Spleen (tissue), 11 donors: ENCODE data around the gene NT5C1A. TPM values are rescaled to one million over a fixed set of nuclear protein-coding genes. Genes with fewer than 3 reads are reported as not detected.

Experiments used
- DNase-seq: peaks from one replicate; pipeline ENCODE4 v3.0.0-alpha.2; 2020
- H3K27ac ChIP-seq, 8 donors: fragments of 200-600 bp; sonication (generic) in 7 of 8; 1 replicate in 4 of 8; 2 replicates in 4 of 8; pipeline versions ENCODE4 v1.5.0 to v1.8.0; 2016 to 2021; ENCODE audit warnings: inconsistent platforms in 4 of 8, mild to moderate bottlenecking in 4 of 8, moderate library complexity in 1 of 8
- H3K27me3 ChIP-seq, 7 donors: fragments of 200-600 bp; sonication (generic) in 6 of 7; replicated peaks in 1 of 7; 1 replicate in 4 of 7; 2 replicates in 3 of 7; pipeline versions ENCODE4 v1.5.0 to v1.8.0; 2016 to 2021; ENCODE audit warnings: inconsistent platforms in 3 of 7, mild to moderate bottlenecking in 1 of 7
- H3K36me3 ChIP-seq, 6 donors: fragments of 200-600 bp; sonication (generic) in 5 of 6; 1 replicate in 4 of 6; 2 replicates in 2 of 6; pipeline versions ENCODE4 v1.5.0 to v1.8.0; 2016 to 2021; ENCODE audit warnings: inconsistent platforms in 2 of 6
- H3K4me1 ChIP-seq, 6 donors: fragments of 200-600 bp; sonication (generic) in 5 of 6; 1 replicate in 3 of 6; 2 replicates in 3 of 6; pipeline versions ENCODE4 v1.5.0 to v1.8.0; 2016 to 2021; ENCODE audit warnings: inconsistent platforms in 3 of 6
- H3K4me3 ChIP-seq, 8 donors: fragments of 200-600 bp; sonication (generic) in 7 of 8; 1 replicate in 4 of 8; 2 replicates in 4 of 8; pipeline versions ENCODE4 v1.5.0 to v1.8.0; 2016 to 2021; ENCODE audit warnings: inconsistent platforms in 4 of 8, mild to moderate bottlenecking in 4 of 8, moderate library complexity in 2 of 8
- H3K9me3 ChIP-seq, 8 donors: fragments of 200-600 bp; sonication (generic) in 7 of 8; 1 replicate in 4 of 8; 2 replicates in 4 of 8; pipeline versions ENCODE4 v1.5.0 to v1.8.0; 2016 to 2021; ENCODE audit warnings: inconsistent platforms in 4 of 8
- CTCF ChIP-seq, 11 experiments: fragments of 200-600 bp in 7 of 11; fragments of 450-650 bp in 4 of 11; sonication (generic) in 4 of 11; IDR thresholded peaks in 8 of 11; conservative IDR thresholded peaks in 3 of 11; 1 replicate in 7 of 11; 2 replicates in 4 of 11; pipeline versions ENCODE4 v1.4.0 to v1.8.0; 2016 to 2021; ENCODE audit warnings: antibody characterized with exemption in 11 of 11, inconsistent platforms in 4 of 11, mild to moderate bottlenecking in 1 of 11
- POLR2A ChIP-seq, 3 donors: fragments of 450-650 bp; IDR thresholded peaks; one replicate each; pipeline ENCODE4 v1.5.1; 2017; ENCODE audit warnings: antibody characterized with exemption in 3 of 3, mild to moderate bottlenecking in 1 of 3
- POLR2AphosphoS5 ChIP-seq, 3 donors: sonication (generic); formaldehyde crosslinking; IDR thresholded peaks; one replicate each; pipeline ENCODE4 v1.5.1; 2017; ENCODE audit warnings: antibody characterized with exemption in 3 of 3
- WGBS, 5 donors: extraction: QIAGEN DNeasy Blood & Tissue Kit in 3 of 5; methylation state at CpG; one replicate each; pipeline versions ENCODE4 v1.1.5 to v1.1.7; 2013 to 2018; 5-methylcytosine and 5-hydroxymethylcytosine counted together
- intact Hi-C: fragments of 100-400 bp; cut with DNase I; formaldehyde crosslinking; loops from one replicate; pipeline ENCODE4 v1.15.0; 2023; ENCODE audit warnings: low total_unique reads
- polyA plus RNA-seq, 3 donors: library from polyadenylated mRNA; stranded (reverse); fragments of 200-250 nt; gene quantifications; one replicate each; pipeline ENCODE4 v1.2.1, GENCODE V29; 2013
- total RNA-seq, 7 donors: library from RNA; depleted of rRNA in 3 of 7; stranded (reverse); fragments of >200 nt in 3 of 7; fragmentation: NEBNext Ultra II Directional in 4 of 7; extraction: Animal tissue kit (Norgen Biotek cat#: 25700) in 4 of 7; gene quantifications; one replicate each; pipeline versions ENCODE4 v1.1.0 to v1.2.1, GENCODE V29; 2016 to 2021
- donor health status: healthy with polysubstance abuse.
- donor health status: DM: no; HTN: no; CAD: no; lungs with moderate emphysema.
- donor health status: DM: no; HTN: no; CAD: no.
- donor health status: Bipolar disorder and iron deficiency.
- donor health status: healthy.
- donor health status: DM: no; HTN: no; CAD: no.
- donor health status: DM: yes; HTN: yes; CAD: no.

Gene NT5C1A
- total and polyA plus RNA-seq, 10 donors: 0.23 TPM; not detected in 9

DNA sequence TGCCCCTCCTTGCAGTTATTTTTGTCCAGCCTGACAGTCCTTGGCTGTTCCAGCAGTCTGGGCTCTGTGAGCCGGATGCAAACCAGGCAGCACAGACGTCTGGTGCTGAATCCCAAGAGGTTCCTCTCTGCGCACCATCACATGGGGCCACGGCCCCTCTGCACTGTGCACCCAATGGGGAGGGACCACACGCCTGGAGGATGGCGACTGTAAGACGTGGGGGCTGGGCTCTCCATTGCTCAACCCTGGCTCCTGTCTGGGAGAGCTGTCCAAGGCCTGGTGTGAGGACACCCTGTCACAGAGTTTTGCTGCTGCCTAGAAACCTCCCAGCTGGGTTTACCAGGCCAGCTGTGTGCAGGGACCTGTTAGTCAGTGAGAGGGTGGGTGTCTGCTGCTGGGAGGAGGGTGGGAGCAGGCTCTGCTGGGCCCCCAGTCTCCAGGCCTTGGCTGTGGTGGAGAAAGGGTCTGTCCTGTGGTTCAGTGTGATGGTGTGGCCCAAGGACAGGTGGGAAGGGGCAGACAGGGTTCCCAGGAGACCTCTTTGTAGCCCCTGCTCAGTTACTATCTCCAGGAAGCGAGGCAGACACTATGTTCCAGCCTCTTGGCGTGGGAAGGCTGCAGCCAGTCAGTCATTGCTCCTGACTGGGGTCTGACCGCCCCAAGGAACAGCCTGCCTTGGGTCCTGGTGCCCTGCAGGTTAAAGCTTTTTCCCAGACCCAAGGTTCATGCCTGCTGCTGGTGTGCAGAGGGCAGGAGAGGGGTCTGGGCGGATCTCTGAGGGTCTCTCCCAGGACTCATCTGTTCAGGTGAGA is 46.2 kb downstream of the NT5C1A start:
- Histone ChIP-seq H3K27ac (peak overlapping the region in 3 of 8 donors; percentile 28 to 45 (median 38)), H3K9me3 (no peaks in the 10 kb centered on the region), H3K4me1 (peaks cover 0 to 8% (median 0%) of the 10 kb centered on the region in 6 donors), H3K27me3 (peaks cover 0 to 12% (median 0%) of the 10 kb centered on the region in 7 donors), H3K4me3 (no peak overlapping the region), H3K36me3 (peaks cover 0 to 16% (median 0%) of the 10 kb centered on the region in 6 donors)
- intact Hi-C loops: no loop called here
- 61 to 76% (median 67%) methylated on average over 10 to 11 of the region's 11 CpGs for WGBS, 5 donors
- TF ChIP-seq POLR2AphosphoS5 (IDR thresholded peaks at IDR 0.05) (peak; percentile 48 to 70 (median 65)), POLR2A (IDR thresholded peaks at IDR 0.05) (no peak)
- DNase-seq: no peak

- no peak for TF ChIP-seq CTCF (IDR thresholded peaks at IDR 0.05 in 8 of 11, conservative IDR thresholded peaks at IDR 0.05 in 3 of 11)
- no peak for TF ChIP-seq POLR2AphosphoS5 (IDR thresholded peaks at IDR 0.05)
- TF ChIP-seq POLR2A (IDR thresholded peaks at IDR 0.05): no peak
Observed at GRCh38 chr1:39625009-39625408, 46.9 kb downstream of the NT5C1A start.

DNA sequence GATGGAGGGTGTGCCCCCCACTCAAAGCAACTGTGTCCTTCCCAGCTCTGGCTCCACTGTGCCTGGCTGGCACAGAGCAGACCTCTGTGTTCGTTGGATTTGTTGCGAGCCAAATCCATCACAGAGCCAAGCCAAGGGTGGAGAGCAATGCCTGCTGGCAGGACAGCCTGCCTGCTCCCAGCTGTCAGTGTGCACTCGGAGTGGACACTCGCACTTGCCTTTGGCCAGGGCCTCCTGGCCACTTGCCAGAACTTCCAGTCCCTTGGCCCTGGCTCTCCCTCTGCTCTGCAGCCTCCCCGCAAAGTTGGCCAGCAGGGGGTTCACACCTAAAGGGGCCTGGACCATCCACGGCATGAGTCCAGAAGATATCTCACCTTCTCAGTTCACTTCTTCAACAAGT is 48.9 kb downstream of the NT5C1A start:
- DNase-seq: no peak
- WGBS, 5 donors: 75 to 87% (median 81%) methylated on average over 6 of the region's 6 CpGs

More at GRCh38 chr1:39625009-39625408, 46.9 kb downstream of the NT5C1A start:
- 68 to 80% (median 72%) methylated on average over 7 to 8 of the region's 8 CpGs for WGBS, 5 donors
- Histone ChIP-seq H3K9me3 (no peaks in the 10 kb centered on the region), H3K27ac (peak overlapping the region in 1 of 8 donors; percentile 28), H3K36me3 (peaks cover 0 to 15% (median 0%) of the 10 kb centered on the region in 6 donors), H3K4me1 (peaks cover 0 to 8% (median 0%) of the 10 kb centered on the region in 6 donors), H3K4me3 (no peak overlapping the region), H3K27me3 (peaks cover 0 to 12% (median 0%) of the 10 kb centered on the region in 7 donors)
- intact Hi-C loops: no loop called here
- DNase-seq: no peak

GRCh38 chr1:39622427-39622826 is 49.5 kb downstream of the NT5C1A start:
- TF ChIP-seq CTCF (IDR thresholded peaks at IDR 0.05 in 8 of 11, conservative IDR thresholded peaks at IDR 0.05 in 3 of 11) (no peak), POLR2A (IDR thresholded peaks at IDR 0.05) (no peak), POLR2AphosphoS5 (IDR thresholded peaks at IDR 0.05) (no peak)
- peaks cover 0 to 15% (median 0%) of the 10 kb centered on the region in 7 donors for H3K27me3 ChIP-seq
- intact Hi-C loops: no loop called here
- no peaks in the 10 kb centered on the region for H3K9me3 ChIP-seq
- peaks cover 0 to 14% (median 0%) of the 10 kb centered on the region in 6 donors for H3K36me3 ChIP-seq
- H3K4me3 ChIP-seq: no peak overlapping the region
- no peak for DNase-seq
- WGBS, 5 donors: 95 to 98% (median 95%) methylated on average over 3 of the region's 3 CpGs
- H3K27ac ChIP-seq: no peak overlapping the region
- peaks cover 0 to 8% (median 0%) of the 10 kb centered on the region in 6 donors for H3K4me1 ChIP-seq

More for the DNA sequence above, 48.9 kb downstream of the NT5C1A start:
- Histone ChIP-seq H3K4me1 (peaks cover 0 to 8% (median 0%) of the 10 kb centered on the region in 6 donors), H3K4me3 (no peak overlapping the region), H3K27ac (no peak overlapping the region), H3K36me3 (peaks cover 0 to 15% (median 0%) of the 10 kb centered on the region in 6 donors), H3K27me3 (peaks cover 0 to 12% (median 0%) of the 10 kb centered on the region in 7 donors), H3K9me3 (no peaks in the 10 kb centered on the region)
- intact Hi-C loops: no loop called here
- no peak for TF ChIP-seq CTCF (IDR thresholded peaks at IDR 0.05 in 8 of 11, conservative IDR thresholded peaks at IDR 0.05 in 3 of 11)
- peak in 2 of 3 donors; percentile 20 to 40 for TF ChIP-seq POLR2AphosphoS5 (IDR thresholded peaks at IDR 0.05)
